GM12878 (cell line): Measurements from ENCODE around the gene PREX1. TPM values are rescaled to one million over a fixed set of nuclear protein-coding genes. Genes with fewer than 3 reads are reported as not detected.

Experiments
- ATAC-seq: fragments of 200-7000 bp; cut with Tn5 transposase; 3 replicates; pipeline ENCODE4 v1.9.1; 2020; ENCODE audit warnings: mild to moderate bottlenecking, moderate library complexity
- BruUV-seq: library from RNA; stranded (reverse); fragments of 400-500 nt; replicated peaks from 2 replicates; lab custom pipeline; 2021; lab: Mats Ljungman, UMichigan
- CTCF ChIA-PET: fragments of 300-600 bp; sonication (Branson Sonifier 250); formaldehyde crosslinking; extraction: SDS; loops from one replicate; lab custom pipeline; 2021; ENCODE audit warnings: inconsistent platforms; lab: Yijun Ruan, JAX
- POLR2A ChIA-PET: fragments of 350-600 bp; formaldehyde crosslinking; extraction: SDS; loops from one replicate; lab custom pipeline; 2021; ENCODE audit warnings: inconsistent platforms; lab: Charles Lee
- RAD21 ChIA-PET: fragments of 300-600 bp; sonication (Branson Sonifier 250); formaldehyde crosslinking; loops from one replicate; lab custom pipeline; 2023; ENCODE audit warnings: antibody characterized with exemption; ENCODE audit not compliant: unreplicated experiment; lab: Charles Lee
- SMC1A ChIA-PET: fragments of 300-600 bp; sonication (Branson Sonifier 250); formaldehyde crosslinking; loops from one replicate; lab custom pipeline; 2023; ENCODE audit not compliant: unreplicated experiment, uncharacterized antibody; lab: Charles Lee
- DNase-seq: peaks from one replicate; pipeline ENCODE4 v3.0.0-alpha.2; 2011; ENCODE audit warnings: low read depth, low spot score
- FAIRE-seq: peaks from 3 replicates; lab custom pipeline; 2011; peaks lifted over from hg19 to GRCh38; lab: Jason Lieb, UNC
- H2AFZ ChIP-seq: 2 replicates; pipeline ENCODE4 v1.6.0; 2011; ENCODE audit warnings: low read depth, low read length, control low read depth; ENCODE audit not compliant: control insufficient read depth
- H3K27ac ChIP-seq: 2 replicates; pipeline ENCODE4 v1.5.1; 2011; ENCODE audit warnings: control low read depth; ENCODE audit not compliant: control insufficient read depth, insufficient read depth
- H3K27me3 ChIP-seq, 2 experiments: replicated peaks in 1 of 2; 2 replicates each; pipeline versions ENCODE4 v1.6.0 to v1.6.1; 2011; ENCODE audit warnings: low read length in 1 of 2; ENCODE audit not compliant: control insufficient read depth in 2 of 2, insufficient read depth in 2 of 2
- H3K36me3 ChIP-seq, 2 experiments: 2 replicates each; pipeline ENCODE4 v1.5.1; 2011; ENCODE audit warnings: low read length in 1 of 2; ENCODE audit not compliant: control insufficient read depth in 2 of 2, insufficient read depth in 2 of 2
- H3K4me1 ChIP-seq: 2 replicates; pipeline ENCODE4 v1.6.1; 2011; ENCODE audit warnings: mild to moderate bottlenecking, low read length, moderate library complexity, mixed read lengths; ENCODE audit not compliant: control insufficient read depth, insufficient read depth
- H3K4me2 ChIP-seq: 2 replicates; pipeline ENCODE4 v1.6.0; 2011; ENCODE audit warnings: control low read depth; ENCODE audit not compliant: control insufficient read depth, insufficient read depth
- H3K4me3 ChIP-seq: fragments of 200-600 bp; sonication (generic); 2 replicates; pipeline ENCODE4 v1.5.1; 2016
- H3K79me2 ChIP-seq: 2 replicates; pipeline ENCODE4 v1.6.0; 2011; ENCODE audit warnings: low read length; ENCODE audit not compliant: control insufficient read depth, insufficient read depth
- H3K9ac ChIP-seq: 2 replicates; pipeline ENCODE4 v1.8.0; 2011; ENCODE audit warnings: low read length, control low read depth, mixed read lengths; ENCODE audit not compliant: control insufficient read depth, insufficient read depth
- H3K9me3 ChIP-seq: replicated peaks from 3 replicates; pipeline ENCODE4 v1.5.1; 2011; ENCODE audit warnings: mild to moderate bottlenecking, low read length; ENCODE audit not compliant: control insufficient read depth, insufficient read depth
- H4K20me1 ChIP-seq: 2 replicates; pipeline ENCODE4 v1.6.0; 2011; ENCODE audit not compliant: control insufficient read depth, insufficient read depth
- BHLHE40 ChIP-seq, 2 experiments: fragments of 450-650 bp in 1 of 2; IDR thresholded peaks; 2 replicates each; pipeline ENCODE4 v1.6.1; 2011 to 2017; ENCODE audit warnings: low read depth in 2 of 2, borderline replicate concordance in 1 of 2, improper control_type of control experiment in 1 of 2, low read length in 1 of 2, mild to moderate bottlenecking in 1 of 2
- BRCA1 ChIP-seq: IDR thresholded peaks from 2 replicates; pipeline ENCODE4 v1.6.1; 2011; ENCODE audit warnings: low read depth, low read length, improper control_type of control experiment
- CBFB ChIP-seq: IDR thresholded peaks from 2 replicates; pipeline ENCODE4 v1.6.1; 2016; ENCODE audit warnings: antibody characterized with exemption, low read depth
- EED ChIP-seq: sonication (generic); IDR thresholded peaks from 2 replicates; pipeline ENCODE4 v1.6.1; 2016; ENCODE audit warnings: antibody characterized with exemption, low read depth
- EZH2 ChIP-seq: IDR thresholded peaks from 2 replicates; pipeline ENCODE4 v1.6.1; 2012; ENCODE audit warnings: low read depth, mild to moderate bottlenecking, control low read depth, inconsistent platforms, low read length, borderline replicate concordance; ENCODE audit not compliant: control insufficient read depth
- MEF2A ChIP-seq: IDR thresholded peaks from 2 replicates; pipeline ENCODE4 v1.6.1; 2011; ENCODE audit warnings: low read depth, mild to moderate bottlenecking, low read length, moderate library complexity; ENCODE audit not compliant: insufficient read depth
- NFXL1 ChIP-seq: fragments of 450-650 bp; IDR thresholded peaks from 2 replicates; pipeline ENCODE4 v1.6.1; 2017; ENCODE audit warnings: antibody characterized with exemption, mild to moderate bottlenecking, borderline replicate concordance
- NR2F1 ChIP-seq: fragments of 450-650 bp; conservative IDR thresholded peaks from 2 replicates; pipeline ENCODE4 v1.6.1; 2017; ENCODE audit warnings: mild to moderate bottlenecking
- PBX3 ChIP-seq: IDR thresholded peaks from 2 replicates; pipeline ENCODE4 v1.6.1; 2011; ENCODE audit warnings: mild to moderate bottlenecking, low read depth, low read length, moderate library complexity; ENCODE audit not compliant: insufficient replicate concordance
- ZNF217 ChIP-seq: fragments of 450-650 bp; IDR thresholded peaks from 2 replicates; pipeline ENCODE4 v1.6.1; 2017; ENCODE audit warnings: antibody characterized with exemption, mild to moderate bottlenecking
- ZZZ3 ChIP-seq: IDR thresholded peaks from 2 replicates; pipeline ENCODE4 v1.6.1; 2011; ENCODE audit warnings: low read depth; ENCODE audit not compliant: control insufficient read depth, insufficient read length
- WGBS: methylation state at CpG from one replicate; pipeline ENCODE4 v1.1.6; 2016; ENCODE audit warnings: low lambda C conversion rate; ENCODE audit not compliant: insufficient replicate concordance, insufficient coverage; ENCODE audit errors: missing lambda C conversion rate; 5-methylcytosine and 5-hydroxymethylcytosine counted together
- in situ Hi-C: fragments of 300-500 bp; cut with MboI; formaldehyde crosslinking; loops from 9 replicates; pipeline ENCODE4 v1.14.3; 2018; ENCODE audit warnings: mixed read lengths
- intact Hi-C: fragments of 100-400 bp; cut with micrococcal nuclease; formaldehyde crosslinking; loops from one replicate; pipeline ENCODE4 v1.14.2; 2022; ENCODE audit not compliant: unreplicated experiment
- polyA plus RNA-seq, 11 experiments: library from polyadenylated mRNA; depleted of rRNA in 4 of 11; unstranded in 6 of 11; stranded (reverse) in 5 of 11; fragments of >200 nt; fragmentation: Nextera tagmentation in 4 of 11; fragmentation: Illumina TruSeq in 1 of 11; extraction: Ambion mirVana in 4 of 11; extraction: Trizol in 1 of 11; gene quantifications; 1 replicate in 1 of 11; 2 replicates in 10 of 11; pipeline versions ENCODE4 v1.2.1 to v1.2.3, GENCODE V29; 2011 to 2016; ENCODE audit warnings: inconsistent platforms in 2 of 11, missing spikeins in 2 of 11, low read depth in 1 of 11
- total RNA-seq, 4 experiments: library from RNA; depleted of rRNA in 3 of 4; stranded (reverse); fragments of >200 nt in 3 of 4; fragmentation: Illumina TruSeq in 1 of 4; extraction: Trizol in 1 of 4; gene quantifications; 2 replicates each; pipeline versions ENCODE4 v1.2.1 to v1.2.3, GENCODE V29; 2013 to 2021

The PREX1 gene
- total and polyA plus RNA-seq, 10 of the 15 experiments (the other 5 are each of a cell fraction or from before 2014, with no cell fraction given), result 2.6 to 114 (median 38.9) TPM

- no peak overlapping the region for H3K27ac ChIP-seq
- peaks cover 10% of the 10 kb centered on the region for H3K4me1 ChIP-seq
- ChIA-PET CTCF (no interaction called here), SMC1A (interaction anchor here (0.7 to 1.7 kb wide), 2 partner anchors 10 kb away, joined by 3 to 6 read pairs; no protein-coding TSS in a partner anchor), POLR2A (interaction anchor here (0.5 kb wide), 2 partner anchors 74 to 1135 kb away, joined by 3 to 6 read pairs; no protein-coding TSS in a partner anchor), RAD21 (interaction anchor here (1.3 kb wide), 1 partner anchor 18 kb away, joined by 3 read pairs; no protein-coding TSS in a partner anchor)
- H3K27me3 ChIP-seq, result no peaks in the 10 kb centered on the region
- no peak overlapping the region for H3K9ac ChIP-seq
- in situ Hi-C loops (no loop called here), intact Hi-C loops (no loop called here)
- H3K4me2 ChIP-seq, result no peak overlapping the region
- no TSS peak for BruUV-seq
- peaks cover 20% of the 10 kb centered on the region; the same call in 2 of the 3 replicates for H3K9me3 ChIP-seq
- peaks cover 11 to 37% of the 10 kb centered on the region in 2 experiments for H3K36me3 ChIP-seq
- WGBS, result 94% methylated on average over 13 of the region's 13 CpGs
- H2AFZ ChIP-seq, result no peak overlapping the region
- FAIRE-seq (no peak), DNase-seq (no peak)
- no peak overlapping the region for H3K4me3 ChIP-seq
- no peak for TF ChIP-seq PBX3
- TF ChIP-seq ZZZ3, result no peak
- TF ChIP-seq EED, result no peak
- TF ChIP-seq BHLHE40 (IDR thresholded peaks at IDR 0.05; ENCODE audit: borderline replicate concordance in 1 of 2, low read depth in 2 of 2, low read length in 1 of 2), result no peak
- TF ChIP-seq BRCA1, result no peak
- no peak for TF ChIP-seq NR2F1
- no peak for TF ChIP-seq MEF2A
- no peak for TF ChIP-seq EZH2
- TF ChIP-seq CBFB, result no peak
- no peak for TF ChIP-seq NFXL1
- no peak for TF ChIP-seq ZNF217
- TF ChIP-seq, all 136 proteins: peak for 0
- ATAC-seq, result no peak
- H3K79me2 ChIP-seq, result peaks cover 95% of the 10 kb centered on the region
- H4K20me1 ChIP-seq, result peaks cover 6% of the 10 kb centered on the region
These were observed 20.0 kb downstream of the PREX1 start for GRCh38 chr20:48807586-48808381.
